Measurements from ENCODE around the gene SMIM27. TPM values are rescaled to one million over a fixed set of nuclear protein-coding genes. Genes with fewer than 3 reads are reported as not detected.
"Not testable (repeated sequence)": the region's sequence is repeated elsewhere in the genome, so short reads cannot be mapped to it uniquely, and the experiment has no call there.

Gene SMIM27
- total RNA-seq, 2 experiments from 2014 or later: 27.3 to 30.1 TPM

GRCh38 chr9:32526707-32527048, 25.4 kb upstream of the SMIM27 start:
- ChIA-PET POLR2A (interaction anchor here (0.9 to 3.7 kb wide), 6 partner anchors 12 to 148 kb away, joined by 3 to 57 read pairs (median 8); partner anchors contain the start of genes NDUFB6, SMIM27 and TOPORS), CTCF (interaction anchor here (0.9 to 3.7 kb wide), 14 partner anchors 9 to 148 kb away, joined by 3 to 71 read pairs (median 6); partner anchors contain the start of genes ACO1, NDUFB6, SMIM27 and TOPORS)
- Mint-ChIP-seq H3K27ac (peak overlapping the region; percentile 88), H3K9me3 (peaks cover 11% of the 10 kb centered on the region), H3K4me3 (peak overlapping the region; percentile 96), H3K4me1 (peaks cover 55% of the 10 kb centered on the region), H3K36me3 (ENCODE audit: low read depth) (peaks cover 41% of the 10 kb centered on the region), H3K27me3 (no peaks in the 10 kb centered on the region)
- DNase-seq: no peak

GRCh38 chr9:32533336-32533735, 18.8 kb upstream of the SMIM27 start:
- ChIA-PET POLR2A (interaction anchor here (1.6 kb wide), 1 partner anchor 18 kb away, joined by 5 read pairs; the partner anchor contains the start of gene SMIM27), CTCF (no interaction called here)
- H3K9me3 Mint-ChIP-seq: no peaks in the 10 kb centered on the region
- no peak overlapping the region for H3K4me3 Mint-ChIP-seq
- H3K36me3 Mint-ChIP-seq (ENCODE audit: low read depth): peaks cover 14% of the 10 kb centered on the region
- H3K27ac Mint-ChIP-seq: no peak overlapping the region
- peaks cover 4% of the 10 kb centered on the region for H3K4me1 Mint-ChIP-seq
- no peak for DNase-seq
- no peaks in the 10 kb centered on the region for H3K27me3 Mint-ChIP-seq

- POLR2A ChIA-PET: interaction anchor here (0.7 to 1.6 kb wide), 2 partner anchors 9 to 18 kb away, joined by 3 to 5 read pairs; partner anchors contain the start of gene SMIM27
- DNase-seq: no peak
- Mint-ChIP-seq H3K36me3 (ENCODE audit: low read depth) (peaks cover 14% of the 10 kb centered on the region), H3K27me3 (no peaks in the 10 kb centered on the region), H3K27ac (no peak overlapping the region), H3K9me3 (no peaks in the 10 kb centered on the region), H3K4me1 (peaks cover 2% of the 10 kb centered on the region), H3K4me3 (no peak overlapping the region)
- CTCF ChIA-PET: no interaction called here
Measured at GRCh38 chr9:32533816-32534215, 18.3 kb upstream of the SMIM27 start.

- Mint-ChIP-seq H3K27me3 (no peaks in the 10 kb centered on the region), H3K36me3 (ENCODE audit: low read depth) (peaks cover 33% of the 10 kb centered on the region), H3K4me1 (peaks cover 8% of the 10 kb centered on the region), H3K9me3 (no peaks in the 10 kb centered on the region), H3K27ac (no peak overlapping the region), H3K4me3 (no peak overlapping the region)
- CTCF ChIA-PET: no interaction called here
- DNase-seq: no peak
- POLR2A ChIA-PET: no interaction called here
Measured at GRCh38 chr9:32543047-32543446, 9.1 kb upstream of the SMIM27 start.

GRCh38 chr9:32545884-32546283, 6.2 kb upstream of the SMIM27 start:
- peaks cover 42% of the 10 kb centered on the region for H3K36me3 Mint-ChIP-seq (ENCODE audit: low read depth)
- ChIA-PET POLR2A (no interaction called here), CTCF (interaction anchor here (0.9 to 2.1 kb wide), 4 partner anchors 20 to 167 kb away, joined by 3 to 8 read pairs (median 6); partner anchors contain the start of genes ACO1 and RIGI)

GRCh38 chr9:32548213-32548612, 3.9 kb upstream of the SMIM27 start:
- H3K4me3 Mint-ChIP-seq, H3K27me3 Mint-ChIP-seq, H3K9me3 Mint-ChIP-seq, DNase-seq, H3K27ac Mint-ChIP-seq: not testable (repeated sequence)
- ChIA-PET CTCF (interaction anchor here (2.2 to 5.2 kb wide), 3 partner anchors 22 to 169 kb away, joined by 12 to 41 read pairs (median 15); partner anchors contain the start of gene RIGI), POLR2A (interaction anchor here (0.9 to 5.0 kb wide), 2 partner anchors 23 to 469 kb away, joined by 3 to 57 read pairs; partner anchors contain the start of gene RIGI)
- Mint-ChIP-seq H3K4me1 (peaks cover 32% of the 10 kb centered on the region), H3K36me3 (ENCODE audit: low read depth) (peaks cover 28% of the 10 kb centered on the region)

More at GRCh38 chr9:32545884-32546283, 6.2 kb upstream of the SMIM27 start:
- Mint-ChIP-seq H3K4me1 (peaks cover 27% of the 10 kb centered on the region), H3K27me3 (no peaks in the 10 kb centered on the region), H3K27ac (no peak overlapping the region), H3K9me3 (no peaks in the 10 kb centered on the region), H3K4me3 (no peak overlapping the region)
- DNase-seq: no peak

GRCh38 chr9:32550150-32550561, 2.0 kb upstream of the SMIM27 start:
- peaks cover 19% of the 10 kb centered on the region for H3K36me3 Mint-ChIP-seq (ENCODE audit: low read depth)
- POLR2A ChIA-PET: interaction anchor here (0.8 to 5.0 kb wide), 12 partner anchors 11 to 475 kb away, joined by 3 to 57 read pairs (median 5); partner anchors contain the start of genes ACO1, DNAJA1, NDUFB6 and RIGI
- peaks cover 44% of the 10 kb centered on the region for H3K4me1 Mint-ChIP-seq
- peak overlapping the region; percentile 53 for H3K27ac Mint-ChIP-seq
- CTCF ChIA-PET: interaction anchor here (1.0 to 5.2 kb wide), 10 partner anchors 10 to 171 kb away, joined by 3 to 56 read pairs (median 10); partner anchors contain the start of genes ACO1, NDUFB6 and RIGI
- peak overlapping the region; percentile 91 for H3K4me3 Mint-ChIP-seq
- no peak for DNase-seq
- H3K27me3 Mint-ChIP-seq: no peaks in the 10 kb centered on the region
- H3K9me3 Mint-ChIP-seq: no peaks in the 10 kb centered on the region

GRCh38 chr9:32550562-32551275, 1.4 kb upstream of the SMIM27 start:
- POLR2A ChIA-PET: interaction anchor here (0.8 to 5.0 kb wide), 14 partner anchors 12 to 475 kb away, joined by 3 to 57 read pairs (median 4); partner anchors contain the start of genes ACO1, DNAJA1, NDUFB6 and RIGI
- peaks cover 19% of the 10 kb centered on the region for H3K36me3 Mint-ChIP-seq (ENCODE audit: low read depth)
- H3K4me1 Mint-ChIP-seq: peaks cover 44% of the 10 kb centered on the region
- H3K27ac Mint-ChIP-seq: peak overlapping the region; percentile 100
- H3K9me3 Mint-ChIP-seq: no peaks in the 10 kb centered on the region
- H3K4me3 Mint-ChIP-seq: peak overlapping the region; percentile 91
- CTCF ChIA-PET: interaction anchor here (0.8 to 5.2 kb wide), 10 partner anchors 10 to 172 kb away, joined by 3 to 56 read pairs (median 10); partner anchors contain the start of genes ACO1, NDUFB6 and RIGI
- no peaks in the 10 kb centered on the region for H3K27me3 Mint-ChIP-seq
- DNase-seq: peak; percentile 94

GRCh38 chr9:32551276-32552051, 663 bp upstream of the SMIM27 start:
- ChIA-PET CTCF (interaction anchor here (0.8 to 5.2 kb wide), 11 partner anchors 11 to 172 kb away, joined by 3 to 56 read pairs (median 9); partner anchors contain the start of genes ACO1, NDUFB6 and RIGI), POLR2A (interaction anchor here (0.7 to 5.0 kb wide), 12 partner anchors 18 to 168 kb away, joined by 3 to 57 read pairs (median 4); partner anchors contain the start of genes ACO1, NDUFB6 and RIGI)
- H3K9me3 Mint-ChIP-seq: no peaks in the 10 kb centered on the region
- DNase-seq: peak; percentile 51
- no peaks in the 10 kb centered on the region for H3K27me3 Mint-ChIP-seq
- peaks cover 19% of the 10 kb centered on the region for H3K36me3 Mint-ChIP-seq (ENCODE audit: low read depth)
- peaks cover 44% of the 10 kb centered on the region for H3K4me1 Mint-ChIP-seq
- H3K27ac Mint-ChIP-seq: peak overlapping the region; percentile 100
- H3K4me3 Mint-ChIP-seq: peak overlapping the region; percentile 91

- Mint-ChIP-seq H3K9me3 (no peaks in the 10 kb centered on the region), H3K4me1 (peaks cover 33% of the 10 kb centered on the region), H3K4me3 (no peak overlapping the region), H3K27ac (no peak overlapping the region), H3K36me3 (ENCODE audit: low read depth) (peaks cover 5% of the 10 kb centered on the region), H3K27me3 (no peaks in the 10 kb centered on the region)
- no peak for DNase-seq
- ChIA-PET CTCF (interaction anchor here (1.2 to 5.1 kb wide), 3 partner anchors 18 to 178 kb away, joined by 3 to 41 read pairs (median 7); no protein-coding TSS in a partner anchor), POLR2A (interaction anchor here (1.9 kb wide), 1 partner anchor 12 kb away, joined by 10 read pairs; no protein-coding TSS in a partner anchor)
Measured at GRCh38 chr9:32554107-32554506, 2.0 kb downstream of the SMIM27 start.

GRCh38 chr9:32554591-32554990, 2.5 kb downstream of the SMIM27 start:
- Mint-ChIP-seq H3K27ac (no peak overlapping the region), H3K4me3 (no peak overlapping the region), H3K4me1 (peaks cover 32% of the 10 kb centered on the region), H3K36me3 (ENCODE audit: low read depth) (peaks cover 2% of the 10 kb centered on the region), H3K27me3 (no peaks in the 10 kb centered on the region), H3K9me3 (no peaks in the 10 kb centered on the region)
- POLR2A ChIA-PET: interaction anchor here (1.4 to 1.9 kb wide), 2 partner anchors 12 to 170 kb away, joined by 3 to 10 read pairs; partner anchors contain the start of gene ACO1
- CTCF ChIA-PET: interaction anchor here (1.2 to 1.4 kb wide), 2 partner anchors 17 to 178 kb away, joined by 3 to 7 read pairs; no protein-coding TSS in a partner anchor
- DNase-seq: no peak

GRCh38 chr9:32558408-32558934, 6.3 kb downstream of the SMIM27 start:
- peaks cover 8% of the 10 kb centered on the region for H3K36me3 Mint-ChIP-seq (ENCODE audit: low read depth)
- peaks cover 17% of the 10 kb centered on the region for H3K4me1 Mint-ChIP-seq
- no peaks in the 10 kb centered on the region for H3K27me3 Mint-ChIP-seq
- CTCF ChIA-PET: interaction anchor here (2.6 kb wide), 1 partner anchor 14 kb away, joined by 10 read pairs; the partner anchor contains the start of gene NDUFB6
- DNase-seq: no peak
- H3K4me3 Mint-ChIP-seq: no peak overlapping the region
- POLR2A ChIA-PET: no interaction called here
- H3K27ac Mint-ChIP-seq: no peak overlapping the region
- no peaks in the 10 kb centered on the region for H3K9me3 Mint-ChIP-seq
